HepG2 (cell line): ENCODE measurements around the gene ANKHD1. TPM values are rescaled to one million over a fixed set of nuclear protein-coding genes. Genes with fewer than 3 reads are reported as not detected.
A peak's percentile ranks its signal among the peaks of the same experiment; 100 is the strongest.

ENCODE experiments used
- ATAC-seq: fragments of 200-7000 bp; cut with Tn5 transposase; 3 replicates; pipeline ENCODE4 v1.9.1; 2020; ENCODE audit warnings: mild to moderate bottlenecking, moderate library complexity
- BruUV-seq: library from RNA; stranded (reverse); fragments of 400-500 nt; replicated peaks from 2 replicates; lab custom pipeline; 2021; lab: Mats Ljungman, UMichigan
- CTCF ChIA-PET: fragments of 300-600 bp; formaldehyde crosslinking; extraction: SDS; loops from one replicate; lab custom pipeline; 2021; ENCODE audit warnings: low total read pairs, inconsistent platforms, low intra/inter-chr PET ratio; lab: Yijun Ruan, JAX
- POLR2A ChIA-PET: fragments of 350-600 bp; sonication (Branson Sonifier 250); formaldehyde crosslinking; loops from one replicate; lab custom pipeline; 2020; ENCODE audit warnings: antibody characterized with exemption, inconsistent platforms; lab: Yijun Ruan, JAX
- DNase-seq: peaks from one replicate; pipeline ENCODE4 v3.0.0-alpha.2; 2015; ENCODE audit warnings: low spot score
- FAIRE-seq: peaks from 3 replicates; lab custom pipeline; 2011; peaks lifted over from hg19 to GRCh38; lab: Jason Lieb, UNC
- H2AFZ ChIP-seq: one replicate; pipeline ENCODE4 v1.6.1; 2011; ENCODE audit warnings: low read length, inconsistent platforms
- H3K27ac ChIP-seq: fragments of 300-600 bp; 3 replicates; pipeline ENCODE4 v1.8.0; 2011; ENCODE audit warnings: mixed run types, mild to moderate bottlenecking, mixed read lengths, low read length, inconsistent platforms; ENCODE audit not compliant: insufficient read depth; ENCODE audit errors: extremely low read length
- H3K27me3 ChIP-seq, 2 experiments: fragments of 200-600 bp in 1 of 2; 2 replicates in 1 of 2; 3 replicates in 1 of 2; pipeline versions ENCODE4 v1.6.0 to v1.8.0; 2011; ENCODE audit warnings: low read length in 2 of 2, mild to moderate bottlenecking in 2 of 2, moderate library complexity in 2 of 2, inconsistent platforms in 1 of 2; ENCODE audit not compliant: insufficient read depth in 2 of 2, control insufficient read depth in 1 of 2
- H3K36me3 ChIP-seq, 2 experiments: fragments of 200-600 bp in 1 of 2; replicated peaks in 1 of 2; 2 replicates in 1 of 2; 3 replicates in 1 of 2; pipeline versions ENCODE4 v1.5.1 to v1.8.0; 2011; ENCODE audit warnings: low read length in 2 of 2, inconsistent platforms in 1 of 2; ENCODE audit not compliant: insufficient read depth in 2 of 2, control insufficient read depth in 1 of 2
- H3K4me1 ChIP-seq: 2 replicates; pipeline ENCODE4 v1.5.1; 2012; ENCODE audit warnings: low read length, inconsistent platforms; ENCODE audit not compliant: insufficient read depth
- H3K4me2 ChIP-seq: 2 replicates; pipeline ENCODE4 v1.6.0; 2011; ENCODE audit warnings: low read depth, low read length, inconsistent platforms
- H3K4me3 ChIP-seq, 3 experiments: fragments of 200-600 bp in 1 of 3; sonication (generic), shearing (Covaris generic) in 1 of 3; replicated peaks in 1 of 3; 2 replicates each; pipeline ENCODE4 v1.5.1; 2011 to 2016; ENCODE audit warnings: low read length in 3 of 3, inconsistent platforms in 2 of 3, low read depth in 2 of 3, mild to moderate bottlenecking in 2 of 3, control low read depth in 1 of 3, mixed read lengths in 1 of 3; ENCODE audit not compliant: insufficient read depth in 1 of 3
- H3K79me2 ChIP-seq: one replicate; pipeline ENCODE4 v1.6.1; 2011; ENCODE audit warnings: low read length, inconsistent platforms; ENCODE audit not compliant: insufficient read depth
- H3K9ac ChIP-seq: 2 replicates; pipeline ENCODE4 v1.6.0; 2011; ENCODE audit warnings: mild to moderate bottlenecking, low read depth, low read length, inconsistent platforms; ENCODE audit not compliant: insufficient read depth
- H3K9me3 ChIP-seq: 2 replicates; pipeline ENCODE4 v1.5.1; 2012; ENCODE audit warnings: mild to moderate bottlenecking, low read length
- H4K20me1 ChIP-seq: 2 replicates; pipeline ENCODE4 v1.6.0; 2011; ENCODE audit warnings: inconsistent platforms, mild to moderate bottlenecking, low read length, moderate library complexity; ENCODE audit not compliant: insufficient read depth
- ATF7 ChIP-seq, 2 experiments: fragments of 450-650 bp in 1 of 2; sonication (generic) in 1 of 2; formaldehyde crosslinking in 1 of 2; IDR thresholded peaks; 2 replicates each; pipeline versions ENCODE4 v1.4.0 to v1.6.1; 2016 to 2020; ENCODE audit warnings: antibody characterized with exemption in 1 of 2, mild to moderate bottlenecking in 1 of 2, missing genetic modification reagents in 1 of 2
- CEBPB ChIP-seq: IDR thresholded peaks from 2 replicates; pipeline ENCODE4 v1.6.1; 2011; ENCODE audit warnings: low read depth, low read length, improper control_type of control experiment, borderline replicate concordance
- CEBPG ChIP-seq: IDR thresholded peaks from 2 replicates; pipeline ENCODE4 v1.6.1; 2016
- EED ChIP-seq: sonication (generic); formaldehyde crosslinking; IDR thresholded peaks from 2 replicates; pipeline ENCODE4 v1.5.0; 2020; ENCODE audit warnings: mild to moderate bottlenecking, missing genetic modification reagents
- NPAS2 ChIP-seq: sonication (generic); formaldehyde crosslinking; IDR thresholded peaks from 2 replicates; pipeline ENCODE4 v1.8.0; 2022; ENCODE audit warnings: mild to moderate bottlenecking, missing genetic modification reagents, borderline replicate concordance
- NRL ChIP-seq: sonication (generic); formaldehyde crosslinking; IDR thresholded peaks from 2 replicates; pipeline ENCODE4 v1.5.0; 2020; ENCODE audit warnings: missing genetic modification reagents, mild to moderate bottlenecking, moderate library complexity, borderline replicate concordance
- PAF1 ChIP-seq: IDR thresholded peaks from 2 replicates; pipeline ENCODE4 v1.6.1; 2016; ENCODE audit warnings: missing genetic modification reagents, missing compliant biosample characterization
- SAFB2 ChIP-seq: sonication (generic); formaldehyde crosslinking; IDR thresholded peaks from 2 replicates; pipeline ENCODE4 v1.5.1; 2020; ENCODE audit warnings: missing genetic modification reagents, low read depth, mild to moderate bottlenecking, borderline replicate concordance
- USF2 ChIP-seq, 2 experiments: sonication (generic) in 1 of 2; formaldehyde crosslinking in 1 of 2; IDR thresholded peaks; 2 replicates each; pipeline versions ENCODE4 v1.5.1 to v1.6.1; 2011 to 2020; ENCODE audit warnings: borderline replicate concordance in 1 of 2, low read depth in 1 of 2, low read length in 1 of 2, mild to moderate bottlenecking in 1 of 2, missing genetic modification reagents in 1 of 2, moderate library complexity in 1 of 2
- ZKSCAN1 ChIP-seq: fragments of 150-350 bp; IDR thresholded peaks from 2 replicates; pipeline ENCODE4 v1.6.1; 2014; ENCODE audit warnings: low read length
- ZKSCAN5 ChIP-seq: sonication (generic); formaldehyde crosslinking; IDR thresholded peaks from 2 replicates; pipeline ENCODE4 v1.5.1; 2020; ENCODE audit warnings: mild to moderate bottlenecking, missing genetic modification reagents
- ZNF331 ChIP-seq: sonication (generic); formaldehyde crosslinking; IDR thresholded peaks from 2 replicates; pipeline ENCODE4 v1.4.0; 2020; ENCODE audit warnings: missing genetic modification reagents
- WGBS: methylation state at CpG from one replicate; pipeline ENCODE4 v1.1.6; 2017; ENCODE audit warnings: low lambda C conversion rate; 5-methylcytosine and 5-hydroxymethylcytosine counted together
- in situ Hi-C: cut with HindIII; loops from 2 replicates; pipeline ENCODE4 v1.10.0; 2017; ENCODE audit warnings: low pct_unique_long_range_greater_than_20kb; ENCODE audit not compliant: extremely low pct_ligation_motif_present
- intact Hi-C: fragments of 100-400 bp; cut with micrococcal nuclease; formaldehyde crosslinking; loops from one replicate; pipeline ENCODE4 v1.10.0; 2022; ENCODE audit not compliant: unreplicated experiment
- polyA plus RNA-seq, 8 experiments: library from polyadenylated mRNA; depleted of rRNA in 3 of 8; stranded (reverse) in 7 of 8; unstranded in 1 of 8; fragments of >200 nt; fragmentation: Illumina TruSeq in 4 of 8; extraction: Trizol in 4 of 8; gene quantifications; 2 replicates each; pipeline versions ENCODE4 v1.2.1 to v1.2.3, GENCODE V29; 2011 to 2016; ENCODE audit warnings: low read depth in 4 of 8, missing spikeins in 1 of 8, mixed read lengths in 1 of 8; ENCODE audit not compliant: insufficient read depth in 1 of 8
- total RNA-seq, 5 experiments: library from RNA; depleted of rRNA; stranded (reverse); fragments of >200 nt; fragmentation: Illumina TruSeq; extraction: Trizol; gene quantifications; 2 replicates each; pipeline ENCODE4 v1.2.3, GENCODE V29; 2016; ENCODE audit warnings: low read depth in 1 of 5
- TF ChIP-seq, protein P1 (sequence below): sonication (generic); formaldehyde crosslinking; IDR thresholded peaks from 2 replicates; pipeline ENCODE4 v1.4.0; 2020; ENCODE audit warnings: missing genetic modification reagents
- TF ChIP-seq, protein P2 (sequence below): IDR thresholded peaks from 2 replicates; pipeline ENCODE4 v1.6.1; 2016

Gene ANKHD1
- total and polyA plus RNA-seq, 2 of the 13 experiments (the other 11 are each of a cell fraction or from before 2014, with no cell fraction given), result 69.9 to 82.0 TPM

GRCh38 chr5:140391312-140391711, 10.3 kb upstream of the ANKHD1 start:
- CTCF ChIA-PET, result no interaction called here
- peak; percentile 82 for ATAC-seq

GRCh38 chr5:140391732-140392131, 9.9 kb upstream of the ANKHD1 start:
- no peak overlapping the region for H3K27ac ChIP-seq
- DNase-seq (no peak), FAIRE-seq (no peak), ATAC-seq (no peak)
- in situ Hi-C loops, result no loop called here
- H3K27me3 ChIP-seq, result no peaks in the 10 kb centered on the region
- no peaks in the 10 kb centered on the region for H3K36me3 ChIP-seq
- peaks cover 9% of the 10 kb centered on the region for H3K4me1 ChIP-seq
- H4K20me1 ChIP-seq, result no peaks in the 10 kb centered on the region
- H3K9ac ChIP-seq, result no peak overlapping the region
- WGBS, result 95% methylated on average over 1 of the region's 1 CpG
- ChIA-PET POLR2A (no interaction called here), CTCF (no interaction called here)
- no peaks in the 10 kb centered on the region for H3K9me3 ChIP-seq
- no peaks in the 10 kb centered on the region for H3K79me2 ChIP-seq
- H3K4me3 ChIP-seq, result no peak overlapping the region
- intact Hi-C loops, result no loop called here
- no peak for TF ChIP-seq NPAS2 (CRISPR knock-in tag)
- TF ChIP-seq, protein P1, sequence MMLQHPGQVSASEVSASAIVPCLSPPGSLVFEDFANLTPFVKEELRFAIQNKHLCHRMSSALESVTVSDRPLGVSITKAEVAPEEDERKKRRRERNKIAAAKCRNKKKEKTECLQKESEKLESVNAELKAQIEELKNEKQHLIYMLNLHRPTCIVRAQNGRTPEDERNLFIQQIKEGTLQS (CRISPR knock-in tag), result no peak
- TF ChIP-seq, protein P2, sequence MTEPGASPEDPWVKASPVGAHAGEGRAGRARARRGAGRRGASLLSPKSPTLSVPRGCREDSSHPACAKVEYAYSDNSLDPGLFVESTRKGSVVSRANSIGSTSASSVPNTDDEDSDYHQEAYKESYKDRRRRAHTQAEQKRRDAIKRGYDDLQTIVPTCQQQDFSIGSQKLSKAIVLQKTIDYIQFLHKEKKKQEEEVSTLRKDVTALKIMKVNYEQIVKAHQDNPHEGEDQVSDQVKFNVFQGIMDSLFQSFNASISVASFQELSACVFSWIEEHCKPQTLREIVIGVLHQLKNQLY (CRISPR knock-in tag), result no peak
- no peak for TF ChIP-seq PAF1 (CRISPR knock-in tag)
- TF ChIP-seq ZKSCAN1, result no peak
- no peak for TF ChIP-seq ZKSCAN5 (CRISPR knock-in tag)
- TF ChIP-seq NRL (CRISPR knock-in tag), result no peak
- no peak for TF ChIP-seq SAFB2 (CRISPR knock-in tag)
- no TSS peak for BruUV-seq
- no peak overlapping the region for H3K4me2 ChIP-seq
- no peak overlapping the region for H2AFZ ChIP-seq

More at GRCh38 chr5:140391312-140391711, 10.3 kb upstream of the ANKHD1 start:
- POLR2A ChIA-PET, result no interaction called here
- H3K9me3 ChIP-seq, result no peaks in the 10 kb centered on the region
- no TSS peak for BruUV-seq
- DNase-seq, result no peak
- TF ChIP-seq CEBPG (CRISPR knock-in tag), result peak; percentile 58; the same call in 1 of the 2 replicates
- no peak for TF ChIP-seq USF2 (IDR thresholded peaks at IDR 0.05; ENCODE audit: low read depth, low read length)
- no peak for TF ChIP-seq USF2 (CRISPR knock-in tag; IDR thresholded peaks at IDR 0.05; ENCODE audit: borderline replicate concordance)
- TF ChIP-seq EED (CRISPR knock-in tag), result no peak
- peak; percentile 83 for TF ChIP-seq ZNF331
- peak; percentile 80; the same call in 1 of the 2 replicates for TF ChIP-seq CEBPB
- peak; percentile 41; the same call in 1 of the 2 replicates for TF ChIP-seq ATF7 (IDR thresholded peaks at IDR 0.05)
- TF ChIP-seq ATF7 (CRISPR knock-in tag; IDR thresholded peaks at IDR 0.05), result no peak
- no peaks in the 10 kb centered on the region for H3K36me3 ChIP-seq
- H3K9ac ChIP-seq, result no peak overlapping the region
- no peaks in the 10 kb centered on the region for H3K27me3 ChIP-seq
- no peaks in the 10 kb centered on the region for H3K79me2 ChIP-seq
- in situ Hi-C loops, result no loop called here
- no peak overlapping the region for H2AFZ ChIP-seq
- no peak overlapping the region for H3K4me2 ChIP-seq
- peak; percentile 28 for FAIRE-seq
- no peak overlapping the region for H3K27ac ChIP-seq
- H4K20me1 ChIP-seq, result no peaks in the 10 kb centered on the region
- H3K4me3 ChIP-seq, result no peak overlapping the region
- WGBS, result 22% methylated on average over 1 of the region's 1 CpG
- peaks cover 9% of the 10 kb centered on the region for H3K4me1 ChIP-seq
- intact Hi-C loops, result no loop called here
